Upper lobe of right lung (tissue), 1 donor: ENCODE measurements around the gene TBC1D22B. TPM values are rescaled to one million over a fixed set of nuclear protein-coding genes. Genes with fewer than 3 reads are reported as not detected.
A peak's percentile ranks its signal among the peaks of the same experiment; 100 is the strongest.

Source experiments
- ATAC-seq: fragments of 200-7000 bp; cut with Tn5 transposase; one replicate; pipeline ENCODE4 v1.9.1; 2020; ENCODE audit warnings: mild to moderate bottlenecking, moderate library complexity
- DNase-seq: peaks from one replicate; pipeline ENCODE4 v3.0.0-alpha.2; 2020
- H3K27ac ChIP-seq: fragments of 200-600 bp; one replicate; pipeline ENCODE4 v1.8.0; 2022
- H3K27me3 ChIP-seq: fragments of 200-600 bp; one replicate; pipeline ENCODE4 v1.8.0; 2022; ENCODE audit warnings: mild to moderate bottlenecking
- H3K36me3 ChIP-seq: fragments of 200-600 bp; one replicate; pipeline ENCODE4 v1.8.0; 2022
- H3K4me1 ChIP-seq: fragments of 200-600 bp; one replicate; pipeline ENCODE4 v1.8.0; 2022
- H3K4me3 ChIP-seq: fragments of 200-600 bp; one replicate; pipeline ENCODE4 v1.8.0; 2022; ENCODE audit warnings: mild to moderate bottlenecking
- H3K9me3 ChIP-seq: fragments of 200-600 bp; one replicate; pipeline ENCODE4 v1.8.0; 2022
- CTCF ChIP-seq: fragments of 200-600 bp; IDR thresholded peaks from one replicate; pipeline ENCODE4 v1.8.0; 2022; ENCODE audit warnings: antibody characterized with exemption
- intact Hi-C: fragments of 100-400 bp; cut with DNase I; formaldehyde crosslinking; loops from one replicate; pipeline ENCODE4 v1.11.0; 2022
- total RNA-seq: library from RNA; stranded (reverse); fragmentation: NEBNext Ultra II Directional; extraction: Animal tissue kit (Norgen Biotek cat#: 25700); gene quantifications from one replicate; pipeline ENCODE4 v1.2.1, GENCODE V29; 2021
- donor health status: DM: no; HTN: yes; CAD: no; lungs with severe emphysema.

TBC1D22B gene
- total RNA-seq, 1 donor from 2014 or later = 12.4 TPM

DNA sequence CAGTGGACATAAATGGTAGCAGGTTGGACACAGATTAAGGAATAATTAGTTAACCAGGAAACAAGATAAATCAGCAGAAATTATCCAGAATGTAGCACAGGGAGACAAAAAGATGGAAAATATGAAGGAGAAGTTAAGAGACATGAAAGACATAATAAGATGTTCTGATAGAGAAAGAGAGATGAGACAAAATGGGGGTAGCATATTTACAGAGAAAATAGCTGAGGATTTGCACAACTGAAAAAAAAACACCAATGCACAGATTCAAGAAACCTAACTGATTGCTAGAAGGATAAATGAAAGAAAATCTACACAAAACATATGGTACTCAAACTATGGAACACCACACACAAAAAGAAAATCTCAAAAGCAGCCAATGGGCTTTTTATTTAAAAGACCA is 34.6 kb upstream of the TBC1D22B start:
- no peak overlapping the region for H3K27ac ChIP-seq
- no peak for TF ChIP-seq CTCF
- H3K4me1 ChIP-seq = peaks cover 3% of the 10 kb centered on the region
- H3K36me3 ChIP-seq = no peaks in the 10 kb centered on the region
- H3K4me3 ChIP-seq = peak overlapping the region; percentile 78
- no peak for DNase-seq
- no peaks in the 10 kb centered on the region for H3K27me3 ChIP-seq
- ATAC-seq = no peak
- no peaks in the 10 kb centered on the region for H3K9me3 ChIP-seq
- intact Hi-C loops = no loop called here

DNA sequence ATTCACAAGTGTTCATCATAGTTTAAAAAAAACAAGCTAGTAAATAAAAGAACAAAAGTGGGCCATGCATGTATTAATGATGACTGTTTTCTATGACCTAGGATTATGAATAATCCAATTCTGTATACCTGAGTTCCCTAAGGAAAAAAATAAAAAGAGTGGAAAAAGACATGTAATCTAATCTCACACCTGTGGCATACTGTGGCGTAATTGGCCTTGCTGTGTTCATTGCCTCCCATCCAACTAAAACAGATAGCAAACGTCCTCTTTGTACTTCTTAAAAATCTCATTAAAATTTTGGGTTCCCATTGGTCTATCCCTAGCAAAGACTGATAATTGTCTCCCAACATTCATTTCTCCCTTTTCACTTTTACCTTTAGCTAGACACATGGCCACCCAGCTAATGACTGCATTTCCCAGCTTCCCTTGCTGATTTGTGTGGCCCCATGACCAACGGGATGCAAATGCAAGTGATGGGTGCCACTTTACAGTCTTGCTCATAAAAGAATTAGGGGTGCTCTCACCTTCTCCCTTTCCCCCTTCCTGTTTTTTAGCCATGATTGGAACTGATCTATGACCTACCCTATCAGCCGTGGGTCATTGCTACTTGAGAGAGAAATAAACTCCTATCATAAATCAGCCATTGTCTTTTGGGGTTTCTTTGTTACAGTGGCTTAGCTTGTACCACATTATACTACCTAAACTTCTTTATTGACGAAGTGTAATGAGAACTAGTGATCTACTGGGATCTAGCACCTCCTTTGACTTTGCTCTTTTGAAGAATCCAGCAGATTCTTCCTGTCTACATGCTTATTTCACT is 32.0 kb upstream of the TBC1D22B start:
- Histone ChIP-seq H3K36me3 (no peaks in the 10 kb centered on the region), H3K27ac (no peak overlapping the region), H3K27me3 (no peaks in the 10 kb centered on the region), H3K9me3 (no peaks in the 10 kb centered on the region), H3K4me1 (peaks cover 3% of the 10 kb centered on the region), H3K4me3 (no peak overlapping the region)
- DNase-seq (no peak), ATAC-seq (no peak)
- no peak for TF ChIP-seq CTCF
- intact Hi-C loops = no loop called here

DNA sequence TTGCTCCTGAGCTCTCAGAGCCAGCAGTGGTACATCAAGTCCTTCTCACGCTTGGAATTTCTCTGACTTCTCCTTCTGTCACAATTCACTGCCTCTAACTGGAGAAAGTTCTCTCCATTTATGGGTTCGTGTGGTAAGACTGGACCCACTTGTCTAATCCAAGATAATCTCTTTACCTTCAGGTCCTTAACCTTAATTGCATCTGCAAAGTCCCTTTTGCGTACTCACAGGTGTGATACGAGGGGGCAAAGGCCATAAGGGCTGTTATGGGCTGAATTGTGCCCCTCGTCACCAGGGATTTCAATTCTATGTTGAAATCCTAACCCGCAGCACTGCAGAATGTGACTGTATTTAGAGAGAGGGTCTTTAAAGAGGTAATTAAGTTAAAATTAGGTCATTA is 27.5 kb upstream of the TBC1D22B start:
- intact Hi-C loops = no loop called here
- no peaks in the 10 kb centered on the region for H3K27me3 ChIP-seq
- DNase-seq (no peak), ATAC-seq (no peak)
- no peaks in the 10 kb centered on the region for H3K9me3 ChIP-seq
- H3K4me1 ChIP-seq = no peaks in the 10 kb centered on the region
- no peak overlapping the region for H3K27ac ChIP-seq
- H3K36me3 ChIP-seq = no peaks in the 10 kb centered on the region
- TF ChIP-seq CTCF = no peak
- H3K4me3 ChIP-seq = no peak overlapping the region

DNA sequence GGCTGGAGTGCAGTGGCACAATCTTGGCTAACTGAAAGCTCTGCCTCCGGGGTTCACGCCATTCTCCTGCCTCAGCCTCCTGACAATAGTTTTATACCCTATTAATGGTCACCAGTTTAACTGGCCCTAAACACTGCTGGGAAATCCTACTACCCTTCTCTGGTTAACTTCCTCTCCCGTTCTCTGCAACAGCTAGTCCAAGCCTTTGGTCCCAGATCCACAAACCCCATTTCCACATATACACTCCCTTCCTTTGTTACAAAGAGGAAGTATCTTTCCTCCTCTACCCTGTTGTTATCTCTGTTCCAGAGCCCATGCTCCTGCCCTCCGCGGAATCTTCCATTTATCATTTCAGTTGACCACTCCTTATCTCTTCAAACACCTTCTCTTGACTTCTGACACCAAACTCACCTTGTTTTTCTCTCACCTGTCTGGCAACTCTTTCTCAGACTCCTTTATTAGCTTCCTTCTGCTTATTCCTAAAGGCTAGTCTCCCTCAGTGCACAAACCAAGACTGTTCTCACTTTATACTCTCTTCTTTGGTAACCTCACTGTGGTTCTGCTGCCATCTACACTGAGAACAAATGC is 25.0 kb upstream of the TBC1D22B start:
- intact Hi-C loops = no loop called here
- ATAC-seq (no peak), DNase-seq (no peak)
- Histone ChIP-seq H3K27me3 (no peaks in the 10 kb centered on the region), H3K27ac (no peak overlapping the region), H3K9me3 (no peaks in the 10 kb centered on the region), H3K4me3 (no peak overlapping the region), H3K36me3 (no peaks in the 10 kb centered on the region), H3K4me1 (no peaks in the 10 kb centered on the region)
- TF ChIP-seq CTCF = no peak

DNA sequence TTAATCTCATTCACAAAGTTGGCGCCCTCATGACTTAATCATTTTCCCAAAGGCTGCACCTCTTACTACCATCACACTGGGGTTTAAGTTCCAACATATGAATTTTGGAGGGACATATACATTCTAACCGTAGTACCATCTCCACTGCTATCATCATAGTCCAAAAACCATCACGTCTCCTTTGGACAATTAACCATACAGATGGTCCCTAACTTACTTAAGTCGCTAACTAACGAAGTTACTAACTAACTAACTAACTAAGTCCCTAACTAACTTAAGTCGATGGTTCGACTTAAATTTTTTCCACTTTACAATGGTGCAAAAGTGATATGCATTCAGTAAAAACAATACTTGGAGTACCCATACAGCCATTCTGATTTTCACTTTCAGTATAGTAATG is 24.0 kb upstream of the TBC1D22B start:
- DNase-seq (no peak), ATAC-seq (no peak)
- H3K4me1 ChIP-seq = no peaks in the 10 kb centered on the region
- no peak for TF ChIP-seq CTCF
- no peak overlapping the region for H3K4me3 ChIP-seq
- H3K9me3 ChIP-seq = no peaks in the 10 kb centered on the region
- no peak overlapping the region for H3K27ac ChIP-seq
- intact Hi-C loops = no loop called here
- no peaks in the 10 kb centered on the region for H3K27me3 ChIP-seq
- no peaks in the 10 kb centered on the region for H3K36me3 ChIP-seq
